Measurements from ENCODE around the gene PATJ. TPM values are rescaled to one million over a fixed set of nuclear protein-coding genes. Genes with fewer than 3 reads are reported as not detected.
A peak's percentile ranks its signal among the peaks of the same experiment; 100 is the strongest.
"Not testable (repeated sequence)": the region's sequence is repeated elsewhere in the genome, so short reads cannot be mapped to it uniquely, and the experiment has no call there.

PATJ gene
- total RNA-seq, 1 experiment from 2014 or later: 5.8 TPM

GRCh38 chr1:62144238-62144831, 402.1 kb downstream of the PATJ start:
- H3K36me3 ChIP-seq: no peaks in the 10 kb centered on the region
- DNase-seq (ENCODE audit: low read depth in 1 of 2, low spot score in 2 of 2): peak in 1 of 2 experiments; percentile 39
- H3K4me1 ChIP-seq (replicated peaks): peaks cover 10% of the 10 kb centered on the region
- H3K27ac ChIP-seq: no peak overlapping the region
- H3K27me3 ChIP-seq (replicated peaks): no peaks in the 10 kb centered on the region
- H3K4me3 ChIP-seq: no peak overlapping the region
- H3K9me3 ChIP-seq (replicated peaks): no peaks in the 10 kb centered on the region

GRCh38 chr1:62159940-62160348, 417.7 kb downstream of the PATJ start:
- Histone ChIP-seq H3K4me3 (no peak overlapping the region), H3K27ac (no peak overlapping the region), H3K36me3 (no peaks in the 10 kb centered on the region), H3K4me1 (replicated peaks) (no peaks in the 10 kb centered on the region), H3K27me3 (replicated peaks) (no peaks in the 10 kb centered on the region), H3K9me3 (replicated peaks) (no peaks in the 10 kb centered on the region)
- DNase-seq (ENCODE audit: low read depth in 1 of 2, low spot score in 2 of 2): no peak

GRCh38 chr1:62161711-62162110, 419.4 kb downstream of the PATJ start:
- Histone ChIP-seq H3K9me3 (replicated peaks) (no peaks in the 10 kb centered on the region), H3K4me1 (replicated peaks) (no peaks in the 10 kb centered on the region), H3K27ac (no peak overlapping the region), H3K4me3 (no peak overlapping the region), H3K36me3 (no peaks in the 10 kb centered on the region), H3K27me3 (replicated peaks) (no peaks in the 10 kb centered on the region)
- no peak for DNase-seq (ENCODE audit: low read depth in 1 of 2, low spot score in 2 of 2)

GRCh38 chr1:62170380-62170779, 428.1 kb downstream of the PATJ start:
- not testable (repeated sequence) for H3K4me3 ChIP-seq; H3K27me3 ChIP-seq (replicated peaks); DNase-seq (ENCODE audit: low read depth in 1 of 2, low spot score in 2 of 2); H3K36me3 ChIP-seq; H3K9me3 ChIP-seq (replicated peaks); H3K27ac ChIP-seq; H3K4me1 ChIP-seq (replicated peaks)

GRCh38 chr1:62175568-62176179, 433.4 kb downstream of the PATJ start:
- Histone ChIP-seq H3K36me3 (no peaks in the 10 kb centered on the region), H3K4me1 (replicated peaks) (no peaks in the 10 kb centered on the region), H3K9me3 (replicated peaks) (no peaks in the 10 kb centered on the region), H3K4me3 (no peak overlapping the region), H3K27me3 (replicated peaks) (no peaks in the 10 kb centered on the region), H3K27ac (no peak overlapping the region)
- DNase-seq (ENCODE audit: low read depth in 1 of 2, low spot score in 2 of 2): peak in 1 of 2 experiments; percentile 39

- no peak overlapping the region for H3K27ac ChIP-seq
- H3K4me1 ChIP-seq (replicated peaks): no peaks in the 10 kb centered on the region
- no peaks in the 10 kb centered on the region for H3K36me3 ChIP-seq
- no peak overlapping the region for H3K4me3 ChIP-seq
- no peaks in the 10 kb centered on the region for H3K9me3 ChIP-seq (replicated peaks)
- DNase-seq (ENCODE audit: low read depth in 1 of 2, low spot score in 2 of 2): no peak
- H3K27me3 ChIP-seq (replicated peaks): no peaks in the 10 kb centered on the region
These were observed 434.5 kb downstream of the PATJ start for GRCh38 chr1:62176597-62177312.

GRCh38 chr1:62177621-62178020, 435.3 kb downstream of the PATJ start:
- DNase-seq (ENCODE audit: low read depth in 1 of 2, low spot score in 2 of 2): no peak
- H3K27me3 ChIP-seq (replicated peaks): no peaks in the 10 kb centered on the region
- no peaks in the 10 kb centered on the region for H3K4me1 ChIP-seq (replicated peaks)
- no peaks in the 10 kb centered on the region for H3K9me3 ChIP-seq (replicated peaks)
- H3K27ac ChIP-seq: no peak overlapping the region
- no peaks in the 10 kb centered on the region for H3K36me3 ChIP-seq
- no peak overlapping the region for H3K4me3 ChIP-seq

GRCh38 chr1:62178372-62178771, 436.1 kb downstream of the PATJ start:
- H3K4me3 ChIP-seq: no peak overlapping the region
- no peak for DNase-seq (ENCODE audit: low read depth in 1 of 2, low spot score in 2 of 2)
- H3K27me3 ChIP-seq (replicated peaks): no peaks in the 10 kb centered on the region
- no peaks in the 10 kb centered on the region for H3K4me1 ChIP-seq (replicated peaks)
- no peak overlapping the region for H3K27ac ChIP-seq
- no peaks in the 10 kb centered on the region for H3K9me3 ChIP-seq (replicated peaks)
- no peaks in the 10 kb centered on the region for H3K36me3 ChIP-seq

GRCh38 chr1:62180054-62180453, 437.8 kb downstream of the PATJ start:
- not testable (repeated sequence) for H3K36me3 ChIP-seq; DNase-seq (ENCODE audit: low read depth in 1 of 2, low spot score in 2 of 2); H3K27ac ChIP-seq

GRCh38 chr1:62180639-62181038, 438.4 kb downstream of the PATJ start:
- H3K27me3 ChIP-seq (replicated peaks): no peaks in the 10 kb centered on the region
- no peak overlapping the region for H3K4me3 ChIP-seq
- H3K36me3 ChIP-seq: no peaks in the 10 kb centered on the region
- H3K9me3 ChIP-seq (replicated peaks): no peaks in the 10 kb centered on the region
- H3K27ac ChIP-seq: no peak overlapping the region
- DNase-seq (ENCODE audit: low read depth in 1 of 2, low spot score in 2 of 2): no peak
- no peaks in the 10 kb centered on the region for H3K4me1 ChIP-seq (replicated peaks)

More at GRCh38 chr1:62180054-62180453, 437.8 kb downstream of the PATJ start:
- H3K27me3 ChIP-seq (replicated peaks); H3K4me1 ChIP-seq (replicated peaks); H3K9me3 ChIP-seq (replicated peaks); H3K4me3 ChIP-seq: not testable (repeated sequence)

GRCh38 chr1:62181532-62181931, 439.3 kb downstream of the PATJ start:
- H3K27ac ChIP-seq: no peak overlapping the region
- no peaks in the 10 kb centered on the region for H3K36me3 ChIP-seq
- no peak overlapping the region for H3K4me3 ChIP-seq
- H3K9me3 ChIP-seq (replicated peaks): no peaks in the 10 kb centered on the region
- H3K4me1 ChIP-seq (replicated peaks): no peaks in the 10 kb centered on the region
- no peak for DNase-seq (ENCODE audit: low read depth in 1 of 2, low spot score in 2 of 2)
- H3K27me3 ChIP-seq (replicated peaks): no peaks in the 10 kb centered on the region

GRCh38 chr1:62182157-62182556, 439.9 kb downstream of the PATJ start:
- not testable (repeated sequence) for H3K4me1 ChIP-seq (replicated peaks); H3K36me3 ChIP-seq; DNase-seq (ENCODE audit: low read depth in 1 of 2, low spot score in 2 of 2); H3K27me3 ChIP-seq (replicated peaks); H3K9me3 ChIP-seq (replicated peaks); H3K4me3 ChIP-seq; H3K27ac ChIP-seq

- not testable (repeated sequence) for DNase-seq (ENCODE audit: low read depth in 1 of 2, low spot score in 2 of 2); H3K27me3 ChIP-seq (replicated peaks); H3K4me1 ChIP-seq (replicated peaks); H3K36me3 ChIP-seq; H3K27ac ChIP-seq; H3K4me3 ChIP-seq; H3K9me3 ChIP-seq (replicated peaks)
These were observed 441.1 kb downstream of the PATJ start for GRCh38 chr1:62183164-62184020.

- Histone ChIP-seq H3K27ac (no peak overlapping the region), H3K36me3 (no peaks in the 10 kb centered on the region), H3K9me3 (replicated peaks) (no peaks in the 10 kb centered on the region), H3K4me1 (replicated peaks) (no peaks in the 10 kb centered on the region), H3K27me3 (replicated peaks) (no peaks in the 10 kb centered on the region), H3K4me3 (no peak overlapping the region)
- DNase-seq (ENCODE audit: low read depth in 1 of 2, low spot score in 2 of 2): no peak
These were observed 442.1 kb downstream of the PATJ start for GRCh38 chr1:62184336-62184735.
